Breast epithelium (tissue), 3 donors: ENCODE results near the gene SLC35C1.

Experiments used
- CTCF ChIP-seq, 3 donors: fragments of 450-650 bp; IDR thresholded peaks; one replicate each; pipeline ENCODE4 v1.5.1; 2016 to 2017; ENCODE audit warnings: antibody characterized with exemption in 3 of 3, mild to moderate bottlenecking in 3 of 3, moderate library complexity in 3 of 3
- POLR2A ChIP-seq: fragments of 450-650 bp; IDR thresholded peaks from one replicate; pipeline ENCODE4 v1.6.1; 2016; ENCODE audit warnings: antibody characterized with exemption, mild to moderate bottlenecking, moderate library complexity
- POLR2AphosphoS5 ChIP-seq, 3 donors: sonication (generic); formaldehyde crosslinking; IDR thresholded peaks; one replicate each; pipeline ENCODE4 v1.6.1; 2017; ENCODE audit warnings: antibody characterized with exemption in 3 of 3

- TF ChIP-seq CTCF (IDR thresholded peaks at IDR 0.05) (no peak), POLR2A (no peak), POLR2AphosphoS5 (IDR thresholded peaks at IDR 0.05) (no peak)
These were observed 26.6 kb upstream of the SLC35C1 start for GRCh38 chr11:45778341-45778740.
